H9 (cell line): Measurements from ENCODE around the gene IL36RN. TPM values are rescaled to one million over a fixed set of nuclear protein-coding genes. Genes with fewer than 3 reads are reported as not detected.

Experiments used
- DNase-seq: peaks from one replicate; pipeline ENCODE4 v3.0.0-alpha.2; 2017
- H2AFZ ChIP-seq: one replicate; pipeline ENCODE4 v1.6.1; 2013; ENCODE audit warnings: mild to moderate bottlenecking, low read length, control low read depth, moderate library complexity
- H2AK5ac ChIP-seq: 2 replicates; pipeline ENCODE4 v1.6.1; 2013; ENCODE audit warnings: low read length, control low read depth, mixed read lengths; ENCODE audit not compliant: insufficient read length
- H2BK120ac ChIP-seq: one replicate; pipeline ENCODE4 v1.6.1; 2013; ENCODE audit warnings: low read depth, mild to moderate bottlenecking, low read length, control low read depth, inconsistent platforms; ENCODE audit not compliant: poor library complexity, severe bottlenecking
- H2BK12ac ChIP-seq: 2 replicates; pipeline ENCODE4 v1.6.1; 2013; ENCODE audit warnings: low read length, control low read depth, mixed read lengths, low read depth; ENCODE audit not compliant: insufficient read length
- H2BK15ac ChIP-seq: 2 replicates; pipeline ENCODE4 v1.6.1; 2013; ENCODE audit warnings: low read depth, low read length, control low read depth
- H2BK20ac ChIP-seq: one replicate; pipeline ENCODE4 v1.6.1; 2013; ENCODE audit warnings: low read depth, mild to moderate bottlenecking, low read length, control low read depth, inconsistent platforms; ENCODE audit not compliant: poor library complexity, severe bottlenecking
- H2BK5ac ChIP-seq: 2 replicates; pipeline ENCODE4 v1.6.1; 2013; ENCODE audit warnings: low read length, control low read depth, mixed read lengths; ENCODE audit not compliant: insufficient read length
- H3K14ac ChIP-seq: 2 replicates; pipeline ENCODE4 v1.6.1; 2013; ENCODE audit warnings: low read length, control low read depth; ENCODE audit not compliant: insufficient read depth
- H3K18ac ChIP-seq: 2 replicates; pipeline ENCODE4 v1.6.1; 2013; ENCODE audit warnings: low read depth, mild to moderate bottlenecking, mixed read lengths, low read length, control low read depth; ENCODE audit not compliant: insufficient read length
- H3K23ac ChIP-seq: 2 replicates; pipeline ENCODE4 v1.6.1; 2013; ENCODE audit warnings: low read length, control low read depth, mixed read lengths, low read depth; ENCODE audit not compliant: insufficient read length
- H3K23me2 ChIP-seq: 2 replicates; pipeline ENCODE4 v1.6.1; 2013; ENCODE audit warnings: low read depth, mild to moderate bottlenecking, mixed read lengths, low read length, control low read depth; ENCODE audit not compliant: insufficient read length, poor library complexity, severe bottlenecking
- H3K27ac ChIP-seq: 2 replicates; pipeline ENCODE4 v1.5.1; 2013; ENCODE audit warnings: low read length, control low read depth, mixed read lengths, low read depth; ENCODE audit not compliant: insufficient read length
- H3K27me3 ChIP-seq: 2 replicates; pipeline ENCODE4 v1.6.1; 2013; ENCODE audit warnings: low read length, control low read depth, inconsistent platforms; ENCODE audit not compliant: insufficient read depth
- H3K4ac ChIP-seq: 2 replicates; pipeline ENCODE4 v1.6.1; 2013; ENCODE audit warnings: low read depth, mild to moderate bottlenecking, control low read depth, inconsistent platforms, low read length, moderate library complexity
- H3K4me1 ChIP-seq: 2 replicates; pipeline ENCODE4 v1.6.1; 2013; ENCODE audit warnings: low read length, control low read depth, inconsistent platforms; ENCODE audit not compliant: insufficient read depth
- H3K4me2 ChIP-seq: 2 replicates; pipeline ENCODE4 v1.6.1; 2013; ENCODE audit warnings: low read length, control low read depth, mixed read lengths; ENCODE audit not compliant: insufficient read length, insufficient read depth
- H3K56ac ChIP-seq: 2 replicates; pipeline ENCODE4 v1.6.1; 2013; ENCODE audit warnings: low read depth, mild to moderate bottlenecking, mixed read lengths, low read length, control low read depth; ENCODE audit not compliant: insufficient read length
- H3K79me1 ChIP-seq: 2 replicates; pipeline ENCODE4 v1.6.1; 2013; ENCODE audit warnings: low read depth, mild to moderate bottlenecking, moderate library complexity, low read length, control low read depth, inconsistent platforms; ENCODE audit not compliant: insufficient read depth, poor library complexity, severe bottlenecking
- H3K79me2 ChIP-seq: 2 replicates; pipeline ENCODE4 v1.6.1; 2013; ENCODE audit warnings: low read length, control low read depth, inconsistent platforms; ENCODE audit not compliant: insufficient read depth
- H3K9ac ChIP-seq: 2 replicates; pipeline ENCODE4 v1.6.1; 2013; ENCODE audit warnings: low read length, control low read depth, mixed read lengths; ENCODE audit not compliant: insufficient read length; ENCODE audit errors: extremely low read depth
- H3K9me3 ChIP-seq: one replicate; pipeline ENCODE4 v1.6.1; 2013; ENCODE audit warnings: low read depth, low read length, inconsistent platforms; ENCODE audit not compliant: control insufficient read depth
- H3T11ph ChIP-seq: one replicate; pipeline ENCODE4 v1.6.1; 2013; ENCODE audit warnings: mild to moderate bottlenecking, low read length, control low read depth, inconsistent platforms
- H4K20me1 ChIP-seq: one replicate; pipeline ENCODE4 v1.6.1; 2013; ENCODE audit not compliant: control insufficient read depth, insufficient read length, insufficient read depth
- H4K5ac ChIP-seq: 2 replicates; pipeline ENCODE4 v1.6.1; 2013; ENCODE audit warnings: low read depth, mild to moderate bottlenecking, mixed read lengths, low read length, control low read depth; ENCODE audit not compliant: insufficient read length
- H4K8ac ChIP-seq: replicated peaks from 2 replicates; pipeline ENCODE4 v1.6.1; 2013; ENCODE audit warnings: low read length, control low read depth, mixed read lengths, low read depth; ENCODE audit not compliant: insufficient read length
- H4K91ac ChIP-seq: 2 replicates; pipeline ENCODE4 v1.6.1; 2013; ENCODE audit warnings: low read depth, mild to moderate bottlenecking, moderate library complexity, mixed read lengths, low read length, control low read depth; ENCODE audit not compliant: insufficient read length
- H3K27ac Mint-ChIP-seq, 3 experiments: 2 replicates in 2 of 3; 3 replicates in 1 of 3; pipeline ENCODE4 v1.8.0; 2020 to 2021; ENCODE audit warnings: mixed read lengths in 3 of 3, mild to moderate bottlenecking in 1 of 3, moderate library complexity in 1 of 3
- H3K27me3 Mint-ChIP-seq: 2 replicates; pipeline ENCODE4 v1.8.0; 2021; ENCODE audit warnings: low read depth, mild to moderate bottlenecking, moderate library complexity, mixed read lengths
- H3K36me3 Mint-ChIP-seq, 3 experiments: 2 replicates in 2 of 3; 3 replicates in 1 of 3; pipeline ENCODE4 v1.8.0; 2020 to 2021; ENCODE audit warnings: low read depth in 3 of 3, mixed read lengths in 3 of 3; ENCODE audit not compliant: insufficient read depth in 1 of 3
- H3K4me1 Mint-ChIP-seq, 2 experiments: 2 replicates each; pipeline ENCODE4 v1.8.0; 2020; ENCODE audit warnings: mixed read lengths in 2 of 2
- H3K4me3 Mint-ChIP-seq, 2 experiments: 2 replicates in 1 of 2; 3 replicates in 1 of 2; pipeline ENCODE4 v1.8.0; 2020 to 2021; ENCODE audit warnings: mild to moderate bottlenecking in 2 of 2, mixed read lengths in 2 of 2, moderate library complexity in 1 of 2
- H3K9me3 Mint-ChIP-seq, 2 experiments: 2 replicates in 1 of 2; 3 replicates in 1 of 2; pipeline ENCODE4 v1.8.0; 2020; ENCODE audit warnings: mild to moderate bottlenecking in 2 of 2, mixed read lengths in 2 of 2, moderate library complexity in 1 of 2
- CTCF ChIP-seq: fragments of 200-600 bp; sonication (generic); conservative IDR thresholded peaks from 3 replicates; pipeline ENCODE4 v1.8.0; 2021; ENCODE audit warnings: antibody characterized with exemption, mild to moderate bottlenecking
- WGBS: extraction: QIAGEN DNeasy Blood & Tissue Kit; methylation state at CpG from one replicate; pipeline ENCODE4 v1.1.7; 2013; ENCODE audit warnings: missing lambda C conversion rate, low lambda C conversion rate, mixed read lengths; ENCODE audit not compliant: insufficient read length; ENCODE audit errors: extremely low coverage; 5-methylcytosine and 5-hydroxymethylcytosine counted together
- total RNA-seq: library from RNA; stranded (reverse); gene quantifications from 2 replicates; pipeline ENCODE4 v1.2.1, GENCODE V29; 2021

The IL36RN gene
- total RNA-seq, 1 experiment from 2014 or later, result not detected

GRCh38 chr2:113103277-113103676 is 44.3 kb downstream of the IL36RN start:
- Histone ChIP-seq H3K27me3 (no peaks in the 10 kb centered on the region), H4K5ac (no peak overlapping the region), H3K14ac (no peak overlapping the region), H3K9me3 (no peaks in the 10 kb centered on the region), H3K9ac (no peak overlapping the region), H4K8ac (no peak overlapping the region), H2BK20ac (no peak overlapping the region), H3K4me1 (no peaks in the 10 kb centered on the region), H3K79me2 (no peaks in the 10 kb centered on the region), H2BK5ac (no peak overlapping the region), H4K91ac (no peak overlapping the region), H3K56ac (no peak overlapping the region), H3T11ph (no peak overlapping the region), H3K4ac (no peak overlapping the region), H2AK5ac (no peak overlapping the region), H2BK12ac (no peak overlapping the region), H2AFZ (no peak overlapping the region), H3K23ac (no peak overlapping the region), H3K18ac (no peak overlapping the region), H4K20me1 (no peaks in the 10 kb centered on the region), H3K23me2 (no peaks in the 10 kb centered on the region), H3K4me2 (no peak overlapping the region), H3K79me1 (no peaks in the 10 kb centered on the region), H2BK120ac (no peak overlapping the region), H2BK15ac (no peak overlapping the region), H3K27ac (no peak overlapping the region)
- no peak overlapping the region for H3K27ac Mint-ChIP-seq
- 0 out of 4 replicates have a peak, but pooled peaks cover 0 to 3% of the 10 kb centered on the region in 2 experiments for H3K4me1 Mint-ChIP-seq
- H3K36me3 Mint-ChIP-seq, result peaks cover 0 to 3% (median 3%) of the 10 kb centered on the region in 3 experiments; a peak in 2 of 7 replicates
- H3K4me3 Mint-ChIP-seq, result no peak overlapping the region
- H3K27me3 Mint-ChIP-seq, result peaks cover 6% of the 10 kb centered on the region
- no CpG with 5 or more reads among the region's 4 CpGs for WGBS
- no peak for DNase-seq
- H3K9me3 Mint-ChIP-seq, result peaks cover 9 to 35% of the 10 kb centered on the region in 2 experiments; a peak in 4 of 5 replicates
- no peak for TF ChIP-seq CTCF
